ENCODE results near the gene TAS1R3. TPM values are rescaled to one million over a fixed set of nuclear protein-coding genes. Genes with fewer than 3 reads are reported as not detected.
"Not testable (repeated sequence)": the region's sequence is repeated elsewhere in the genome, so short reads cannot be mapped to it uniquely, and the experiment has no call there.

Gene TAS1R3
- total RNA-seq, 1 donor from 2014 or later = 0.30 TPM

GRCh38 chr1:1307923-1308755, 22.9 kb upstream of the TAS1R3 start, which contains the start of the genes ACAP3 and PUSL1:
TSS of gene ACAP3 (minus strand) at chr1:1307930. CDS start at chr1:1307815, 115 bp downstream.
TSS of gene PUSL1 (plus strand) at chr1:1308597. CDS start at chr1:1308644, 47 bp downstream.
- DNase-seq (ENCODE audit: low spot score) (peak; percentile 93), ATAC-seq (peak; percentile 78)

- DNase-seq (ENCODE audit: low spot score) (peak; percentile 66), ATAC-seq (peak; percentile 2)
These were observed 22.3 kb upstream of the TAS1R3 start for GRCh38 chr1:1308756-1309250.

- no peak for ATAC-seq
- DNase-seq (ENCODE audit: low spot score) = no peak
These were observed 21.6 kb upstream of the TAS1R3 start for GRCh38 chr1:1309251-1310108.

GRCh38 chr1:1310109-1310385, 21.0 kb upstream of the TAS1R3 start:
- ATAC-seq (no peak), DNase-seq (ENCODE audit: low spot score) (no peak)

- DNase-seq (ENCODE audit: low spot score) = no peak
- ATAC-seq = no peak
These were observed 20.5 kb upstream of the TAS1R3 start for GRCh38 chr1:1310476-1311053.

GRCh38 chr1:1311107-1312104, 19.7 kb upstream of the TAS1R3 start:
- no peak for DNase-seq (ENCODE audit: low spot score)
- no peak for ATAC-seq

- no peak for ATAC-seq
- DNase-seq (ENCODE audit: low spot score) = no peak
These were observed 18.4 kb upstream of the TAS1R3 start for GRCh38 chr1:1312450-1313314.

- no peak for ATAC-seq
- no peak for DNase-seq (ENCODE audit: low spot score)
These were observed 17.4 kb upstream of the TAS1R3 start for GRCh38 chr1:1313500-1314236.

GRCh38 chr1:1314237-1314586, 16.9 kb upstream of the TAS1R3 start:
- ATAC-seq = no peak
- no peak for DNase-seq (ENCODE audit: low spot score)

GRCh38 chr1:1314678-1315335, 16.3 kb upstream of the TAS1R3 start:
- no peak for DNase-seq (ENCODE audit: low spot score)
- ATAC-seq = no peak

GRCh38 chr1:1315435-1315954, 15.6 kb upstream of the TAS1R3 start:
- DNase-seq (ENCODE audit: low spot score) (no peak), ATAC-seq (no peak)

GRCh38 chr1:1316199-1316598, 14.9 kb upstream of the TAS1R3 start:
- DNase-seq (ENCODE audit: low spot score); ATAC-seq: not testable (repeated sequence)

- DNase-seq (ENCODE audit: low spot score) (no peak), ATAC-seq (no peak)
These were observed 13.7 kb upstream of the TAS1R3 start for GRCh38 chr1:1317420-1317819.

GRCh38 chr1:1318131-1318652, 12.9 kb upstream of the TAS1R3 start:
- DNase-seq (ENCODE audit: low spot score) (peak; percentile 76), ATAC-seq (peak; percentile 81)

- DNase-seq (ENCODE audit: low spot score) (no peak), ATAC-seq (no peak)
These were observed 12.1 kb upstream of the TAS1R3 start for GRCh38 chr1:1318777-1319645.

GRCh38 chr1:1319646-1319941, 11.5 kb upstream of the TAS1R3 start:
- ATAC-seq = no peak
- no peak for DNase-seq (ENCODE audit: low spot score)

Data from left lobe of liver (tissue), 2 donors.